ENCODE results near the gene LBP.
A peak's percentile ranks its signal among the peaks of the same experiment; 100 is the strongest.
"Not testable (repeated sequence)": the region's sequence is repeated elsewhere in the genome, so short reads cannot be mapped to it uniquely, and the experiment has no call there.

Gene LBP

GRCh38 chr20:38355161-38356012, 9.1 kb downstream of the LBP start:
- H3K27ac Mint-ChIP-seq = no peak overlapping the region
- H3K4me3 Mint-ChIP-seq = no peak overlapping the region
- H3K9me3 Mint-ChIP-seq = no peaks in the 10 kb centered on the region
- H3K4me1 Mint-ChIP-seq = peaks cover 9% of the 10 kb centered on the region
- no peak for DNase-seq
- H3K27me3 Mint-ChIP-seq = no peaks in the 10 kb centered on the region
- no peak for ATAC-seq

- Mint-ChIP-seq H3K9me3 (no peaks in the 10 kb centered on the region), H3K27ac (no peak overlapping the region), H3K27me3 (no peaks in the 10 kb centered on the region), H3K4me3 (no peak overlapping the region), H3K4me1 (peaks cover 9% of the 10 kb centered on the region)
- peak in 1 of 2 donors; percentile 8 for DNase-seq
- peak; percentile 37 for ATAC-seq
Observed at GRCh38 chr20:38357653-38358207, 11.4 kb downstream of the LBP start.

GRCh38 chr20:38358556-38358955, 12.3 kb downstream of the LBP start:
- H3K27me3 Mint-ChIP-seq = no peaks in the 10 kb centered on the region
- H3K9me3 Mint-ChIP-seq = no peaks in the 10 kb centered on the region
- DNase-seq (no peak), ATAC-seq (no peak)
- H3K4me3 Mint-ChIP-seq = no peak overlapping the region
- peaks cover 9% of the 10 kb centered on the region for H3K4me1 Mint-ChIP-seq
- H3K27ac Mint-ChIP-seq = peak overlapping the region in 1 of 2 donors; percentile 91

GRCh38 chr20:38363004-38363747, 16.9 kb downstream of the LBP start:
- DNase-seq (no peak), ATAC-seq (no peak)
- no peaks in the 10 kb centered on the region for H3K4me1 Mint-ChIP-seq
- H3K4me3 Mint-ChIP-seq = no peak overlapping the region
- H3K27me3 Mint-ChIP-seq = peaks cover 5% of the 10 kb centered on the region
- H3K27ac Mint-ChIP-seq = no peak overlapping the region
- no peaks in the 10 kb centered on the region for H3K9me3 Mint-ChIP-seq

GRCh38 chr20:38369389-38369788, 23.1 kb downstream of the LBP start:
- Mint-ChIP-seq H3K9me3 (no peaks in the 10 kb centered on the region), H3K27me3 (peaks cover 5% of the 10 kb centered on the region), H3K4me1 (no peaks in the 10 kb centered on the region), H3K27ac (no peak overlapping the region), H3K4me3 (no peak overlapping the region)
- DNase-seq = no peak
- no peak for ATAC-seq

GRCh38 chr20:38372806-38373205, 26.5 kb downstream of the LBP start:
- peaks cover under 1% of the 10 kb centered on the region for H3K27me3 Mint-ChIP-seq
- DNase-seq (no peak), ATAC-seq (no peak)
- H3K4me1 Mint-ChIP-seq = no peaks in the 10 kb centered on the region
- no peaks in the 10 kb centered on the region for H3K9me3 Mint-ChIP-seq
- H3K27ac Mint-ChIP-seq = no peak overlapping the region
- no peak overlapping the region for H3K4me3 Mint-ChIP-seq

GRCh38 chr20:38373231-38373867, 27.1 kb downstream of the LBP start:
- no peak overlapping the region for H3K4me3 Mint-ChIP-seq
- H3K4me1 Mint-ChIP-seq = no peaks in the 10 kb centered on the region
- DNase-seq = no peak

GRCh38 chr20:38373898-38374297, 27.6 kb downstream of the LBP start:
- ATAC-seq (no peak), DNase-seq (no peak)
- H3K4me3 Mint-ChIP-seq = no peak overlapping the region
- no peaks in the 10 kb centered on the region for H3K4me1 Mint-ChIP-seq
- no peaks in the 10 kb centered on the region for H3K27me3 Mint-ChIP-seq
- no peak overlapping the region for H3K27ac Mint-ChIP-seq
- H3K9me3 Mint-ChIP-seq = no peaks in the 10 kb centered on the region

More at GRCh38 chr20:38373231-38373867, 27.1 kb downstream of the LBP start:
- no peaks in the 10 kb centered on the region for H3K27me3 Mint-ChIP-seq
- H3K9me3 Mint-ChIP-seq = no peaks in the 10 kb centered on the region
- no peak for ATAC-seq
- no peak overlapping the region for H3K27ac Mint-ChIP-seq

- H3K9me3 Mint-ChIP-seq = no peaks in the 10 kb centered on the region
- no peak overlapping the region for H3K27ac Mint-ChIP-seq
- ATAC-seq (no peak), DNase-seq (no peak)
- peaks cover 5% of the 10 kb centered on the region for H3K27me3 Mint-ChIP-seq
- no peaks in the 10 kb centered on the region for H3K4me1 Mint-ChIP-seq
- no peak overlapping the region for H3K4me3 Mint-ChIP-seq
Observed at GRCh38 chr20:38377039-38377685, 30.9 kb downstream of the LBP start.

- ATAC-seq, H3K4me3 Mint-ChIP-seq, DNase-seq, H3K4me1 Mint-ChIP-seq, H3K27me3 Mint-ChIP-seq, H3K9me3 Mint-ChIP-seq, H3K27ac Mint-ChIP-seq: not testable (repeated sequence)
Observed at GRCh38 chr20:38377838-38378237, 31.6 kb downstream of the LBP start.

- H3K9me3 Mint-ChIP-seq = no peaks in the 10 kb centered on the region
- no peak overlapping the region for H3K4me3 Mint-ChIP-seq
- H3K27me3 Mint-ChIP-seq = peaks cover 8% of the 10 kb centered on the region
- DNase-seq = no peak
- ATAC-seq = no peak
- no peaks in the 10 kb centered on the region for H3K4me1 Mint-ChIP-seq
- H3K27ac Mint-ChIP-seq = no peak overlapping the region
Observed at GRCh38 chr20:38383147-38383546, 36.9 kb downstream of the LBP start.

GRCh38 chr20:38386004-38386403, 39.7 kb downstream of the LBP start:
- H3K27me3 Mint-ChIP-seq = peaks cover 18% of the 10 kb centered on the region
- DNase-seq = no peak
- no peaks in the 10 kb centered on the region for H3K9me3 Mint-ChIP-seq
- no peak overlapping the region for H3K27ac Mint-ChIP-seq
- no peaks in the 10 kb centered on the region for H3K4me1 Mint-ChIP-seq
- no peak for ATAC-seq
- H3K4me3 Mint-ChIP-seq = no peak overlapping the region

GRCh38 chr20:38386851-38387250, 40.6 kb downstream of the LBP start:
- ATAC-seq (no peak), DNase-seq (no peak)
- peaks cover 16% of the 10 kb centered on the region for H3K27me3 Mint-ChIP-seq
- no peaks in the 10 kb centered on the region for H3K9me3 Mint-ChIP-seq
- no peak overlapping the region for H3K27ac Mint-ChIP-seq
- H3K4me1 Mint-ChIP-seq = no peaks in the 10 kb centered on the region
- H3K4me3 Mint-ChIP-seq = no peak overlapping the region

- DNase-seq = no peak
- Mint-ChIP-seq H3K9me3 (no peaks in the 10 kb centered on the region), H3K4me3 (no peak overlapping the region), H3K4me1 (no peaks in the 10 kb centered on the region), H3K27ac (no peak overlapping the region), H3K27me3 (peaks cover 10% of the 10 kb centered on the region)
- ATAC-seq = no peak
Observed at GRCh38 chr20:38387953-38388352, 41.7 kb downstream of the LBP start.

- Mint-ChIP-seq H3K27me3 (peaks cover 18% of the 10 kb centered on the region), H3K27ac (no peak overlapping the region), H3K9me3 (no peaks in the 10 kb centered on the region), H3K4me1 (no peaks in the 10 kb centered on the region), H3K4me3 (no peak overlapping the region)
- ATAC-seq (no peak), DNase-seq (no peak)
Observed at GRCh38 chr20:38392356-38392755, 46.1 kb downstream of the LBP start.
